Osteocyte (in vitro differentiated cells): ENCODE data around the gene HS3ST6. TPM values are rescaled to one million over a fixed set of nuclear protein-coding genes. Genes with fewer than 3 reads are reported as not detected.

ENCODE experiments used
- DNase-seq: peaks from one replicate; pipeline ENCODE4 v3.0.0; 2021; ENCODE audit warnings: mixed read lengths; ENCODE audit not compliant: unreplicated experiment; ENCODE audit errors: extremely low spot score
- H3K27ac Mint-ChIP-seq: one replicate; pipeline ENCODE4 v1.8.0; 2021; ENCODE audit warnings: mild to moderate bottlenecking, mixed read lengths; ENCODE audit not compliant: unreplicated experiment
- H3K27me3 Mint-ChIP-seq: one replicate; pipeline ENCODE4 v1.8.0; 2021; ENCODE audit warnings: mixed read lengths; ENCODE audit not compliant: unreplicated experiment
- H3K36me3 Mint-ChIP-seq: one replicate; pipeline ENCODE4 v1.8.0; 2021; ENCODE audit warnings: mixed read lengths; ENCODE audit not compliant: unreplicated experiment
- H3K4me1 Mint-ChIP-seq: one replicate; pipeline ENCODE4 v1.8.0; 2021; ENCODE audit warnings: mixed read lengths; ENCODE audit not compliant: unreplicated experiment
- H3K4me3 Mint-ChIP-seq: one replicate; pipeline ENCODE4 v1.8.0; 2021; ENCODE audit warnings: mild to moderate bottlenecking, moderate library complexity, mixed read lengths; ENCODE audit not compliant: unreplicated experiment
- H3K9me3 Mint-ChIP-seq: one replicate; pipeline ENCODE4 v1.8.0; 2021; ENCODE audit warnings: mixed read lengths; ENCODE audit not compliant: unreplicated experiment
- total RNA-seq: library from RNA; stranded (reverse); gene quantifications from 2 replicates; pipeline ENCODE4 v1.2.1, GENCODE V29; 2021
- TF ChIP-seq, protein P1 (sequence below): fragments of 200-600 bp; sonication (generic); IDR thresholded peaks from 2 replicates; pipeline ENCODE4 v1.5.0; 2021; ENCODE audit warnings: antibody characterized with exemption, mild to moderate bottlenecking, moderate library complexity

HS3ST6 gene
- total RNA-seq, 1 donor from 2014 or later, result not detected

DNA sequence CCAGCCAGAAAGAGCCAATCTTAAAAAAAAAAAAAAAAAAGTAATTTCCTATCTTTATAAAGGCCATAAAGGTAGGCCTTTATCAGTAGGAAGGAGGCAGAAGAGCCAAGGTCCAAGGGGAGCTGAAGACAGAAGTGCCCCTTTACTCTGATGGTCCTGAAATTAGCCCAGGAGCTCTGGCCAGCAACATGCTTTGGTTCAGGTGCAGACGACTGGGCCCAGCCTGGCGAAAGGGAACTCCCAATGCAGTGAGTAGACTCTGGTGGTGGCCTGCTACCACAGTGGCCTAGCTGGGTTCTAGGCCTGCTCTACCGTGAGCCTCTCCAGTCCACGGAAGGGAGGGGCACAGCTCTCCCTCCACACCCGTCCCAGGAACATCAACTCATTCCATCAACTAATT lies 23.1 kb downstream of the HS3ST6 start:
- TF ChIP-seq, protein P1, sequence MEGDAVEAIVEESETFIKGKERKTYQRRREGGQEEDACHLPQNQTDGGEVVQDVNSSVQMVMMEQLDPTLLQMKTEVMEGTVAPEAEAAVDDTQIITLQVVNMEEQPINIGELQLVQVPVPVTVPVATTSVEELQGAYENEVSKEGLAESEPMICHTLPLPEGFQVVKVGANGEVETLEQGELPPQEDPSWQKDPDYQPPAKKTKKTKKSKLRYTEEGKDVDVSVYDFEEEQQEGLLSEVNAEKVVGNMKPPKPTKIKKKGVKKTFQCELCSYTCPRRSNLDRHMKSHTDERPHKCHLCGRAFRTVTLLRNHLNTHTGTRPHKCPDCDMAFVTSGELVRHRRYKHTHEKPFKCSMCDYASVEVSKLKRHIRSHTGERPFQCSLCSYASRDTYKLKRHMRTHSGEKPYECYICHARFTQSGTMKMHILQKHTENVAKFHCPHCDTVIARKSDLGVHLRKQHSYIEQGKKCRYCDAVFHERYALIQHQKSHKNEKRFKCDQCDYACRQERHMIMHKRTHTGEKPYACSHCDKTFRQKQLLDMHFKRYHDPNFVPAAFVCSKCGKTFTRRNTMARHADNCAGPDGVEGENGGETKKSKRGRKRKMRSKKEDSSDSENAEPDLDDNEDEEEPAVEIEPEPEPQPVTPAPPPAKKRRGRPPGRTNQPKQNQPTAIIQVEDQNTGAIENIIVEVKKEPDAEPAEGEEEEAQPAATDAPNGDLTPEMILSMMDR, result no peak
- Mint-ChIP-seq H3K9me3 (no peaks in the 10 kb centered on the region), H3K27ac (no peak overlapping the region), H3K36me3 (no peaks in the 10 kb centered on the region), H3K4me3 (no peak overlapping the region), H3K4me1 (no peaks in the 10 kb centered on the region), H3K27me3 (peaks cover 37% of the 10 kb centered on the region)
- no peak for DNase-seq

DNA sequence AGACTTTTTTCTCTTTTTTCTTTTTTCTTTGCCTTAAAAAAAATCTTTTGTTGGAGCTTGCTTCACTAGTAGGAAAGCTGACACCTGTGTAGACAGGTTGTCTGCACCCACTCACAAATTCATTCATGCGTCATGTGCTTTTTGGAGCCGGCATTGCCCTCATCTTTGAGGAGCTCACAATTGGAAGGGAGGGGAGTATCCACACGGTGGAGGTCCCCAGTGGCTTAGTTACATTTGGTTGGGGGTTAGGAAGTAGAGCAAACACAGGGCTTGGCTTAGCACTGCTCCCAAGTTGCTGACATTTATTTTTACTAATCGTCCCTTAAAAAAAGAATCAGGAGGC lies 27.5 kb downstream of the HS3ST6 start:
- Mint-ChIP-seq H3K36me3 (no peaks in the 10 kb centered on the region), H3K4me1 (peaks cover 3% of the 10 kb centered on the region), H3K4me3 (no peak overlapping the region), H3K9me3 (no peaks in the 10 kb centered on the region), H3K27ac (no peak overlapping the region), H3K27me3 (peaks cover 24% of the 10 kb centered on the region)
- TF ChIP-seq, protein P1, result no peak
- no peak for DNase-seq

DNA sequence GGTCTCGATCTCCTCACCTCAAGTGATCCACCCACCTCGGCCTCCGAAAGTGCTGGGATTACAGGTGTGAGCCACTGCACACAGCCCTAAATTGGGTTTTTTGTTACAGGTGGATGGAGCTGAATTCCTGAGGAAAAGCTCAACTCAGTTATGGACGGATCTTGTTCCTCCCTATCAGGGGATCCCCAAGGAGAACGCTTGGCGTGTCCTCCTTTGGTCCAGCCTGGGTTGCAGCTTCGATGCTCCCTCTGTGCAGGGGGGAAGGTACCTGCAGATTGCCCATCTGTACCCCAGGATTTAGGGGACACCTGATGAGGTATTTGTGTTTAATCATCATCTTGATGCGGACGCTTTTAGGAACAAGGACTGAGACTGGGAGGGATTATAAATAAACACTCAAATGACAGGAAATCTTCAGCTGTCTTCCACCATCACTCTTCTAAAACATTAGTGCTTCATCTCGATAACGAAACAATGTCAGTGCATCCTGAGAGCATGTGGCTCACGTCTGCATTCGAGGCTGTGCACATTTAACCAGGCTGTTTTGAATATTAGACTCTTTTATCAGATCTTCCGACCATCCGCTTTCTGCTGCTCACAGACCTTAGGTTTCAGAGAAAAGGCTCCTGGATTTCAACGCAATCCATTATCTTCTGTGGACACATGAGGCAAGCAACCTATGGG lies 28.0 kb downstream of the HS3ST6 start:
- DNase-seq, result no peak
- Mint-ChIP-seq H3K27me3 (peaks cover 24% of the 10 kb centered on the region), H3K36me3 (no peaks in the 10 kb centered on the region), H3K4me3 (no peak overlapping the region), H3K9me3 (no peaks in the 10 kb centered on the region), H3K27ac (no peak overlapping the region), H3K4me1 (peaks cover 3% of the 10 kb centered on the region)
- TF ChIP-seq, protein P1, result no peak

DNA sequence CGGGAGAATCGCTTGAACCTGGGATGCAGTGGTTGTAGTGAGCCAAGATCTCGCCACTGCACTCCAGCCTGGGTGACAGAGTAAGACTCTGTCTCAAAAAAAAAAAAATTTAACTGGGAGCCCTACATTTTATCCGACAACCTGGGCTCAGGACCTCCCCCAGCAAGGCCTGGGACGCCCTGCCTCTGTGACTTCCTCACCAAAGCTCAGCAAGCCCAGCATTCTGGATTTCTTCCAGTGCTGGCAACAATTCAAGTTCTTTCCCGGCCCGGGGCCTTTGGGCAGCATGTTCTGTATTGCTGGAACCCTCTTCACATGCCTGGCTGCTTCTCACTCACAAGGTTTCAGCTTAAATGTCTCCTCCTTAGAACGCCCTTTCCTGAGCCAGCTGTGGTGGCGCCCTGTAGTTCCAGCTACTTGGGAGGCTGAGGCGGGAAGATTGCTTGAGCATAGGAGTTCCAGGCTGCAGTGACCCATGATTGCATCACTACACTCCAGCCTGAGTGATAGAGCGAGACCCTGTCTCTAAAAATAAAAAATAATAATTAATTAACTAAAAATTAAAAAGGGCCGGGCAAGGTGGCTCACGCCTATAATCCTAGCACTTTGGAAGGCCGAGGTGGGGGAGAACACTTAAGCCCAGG lies 30.4 kb downstream of the HS3ST6 start:
- Mint-ChIP-seq H3K27ac (no peak overlapping the region), H3K9me3 (no peaks in the 10 kb centered on the region), H3K4me1 (peaks cover 3% of the 10 kb centered on the region), H3K36me3 (no peaks in the 10 kb centered on the region), H3K4me3 (no peak overlapping the region), H3K27me3 (peaks cover 22% of the 10 kb centered on the region)
- TF ChIP-seq, protein P1, result no peak
- no peak for DNase-seq

DNA sequence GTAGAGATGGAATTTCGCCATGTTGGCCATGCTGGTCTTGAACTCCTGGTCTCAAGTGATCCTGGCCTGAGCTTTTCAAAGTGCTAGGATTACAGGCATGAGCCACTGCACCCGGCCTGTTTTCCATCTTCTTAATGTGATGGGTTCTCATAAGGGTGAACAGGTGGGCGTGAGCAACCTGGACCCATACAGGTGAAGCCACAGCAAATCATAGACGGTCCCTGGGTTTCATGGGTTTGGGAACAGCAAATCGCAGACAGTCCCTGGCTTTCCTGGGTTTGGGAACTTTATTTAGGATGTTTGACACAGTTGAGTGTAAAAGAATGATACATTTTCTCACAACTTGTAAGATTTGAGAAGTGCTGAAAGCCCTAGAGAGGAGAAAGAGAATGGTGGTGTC lies 33.3 kb downstream of the HS3ST6 start:
- Mint-ChIP-seq H3K27me3 (peaks cover 9% of the 10 kb centered on the region), H3K36me3 (no peaks in the 10 kb centered on the region), H3K9me3 (no peaks in the 10 kb centered on the region), H3K4me1 (peaks cover 3% of the 10 kb centered on the region), H3K4me3 (no peak overlapping the region), H3K27ac (no peak overlapping the region)
- DNase-seq, result no peak
- TF ChIP-seq, protein P1, result no peak
